ENCODE results near the gene NFXL1.

GRCh38 chr4:47819178-47819577 lies 95.2 kb downstream of the NFXL1 start:
- TF ChIP-seq POLR2A (IDR thresholded peaks at IDR 0.05) (no peak), CTCF (IDR thresholded peaks at IDR 0.05) (no peak)

Data from adrenal gland (tissue), 5 donors.